HL-60 (cell line): Measurements from ENCODE around the gene ATL3.

Experiments
- GABPA ChIP-seq: IDR thresholded peaks from 2 replicates; pipeline ENCODE4 v1.6.1; 2012; ENCODE audit warnings: low read depth
- POLR2AphosphoS5 ChIP-seq: IDR thresholded peaks from 2 replicates; pipeline ENCODE4 v1.6.1; 2012; ENCODE audit warnings: low read depth
- REST ChIP-seq: IDR thresholded peaks from 2 replicates; pipeline ENCODE4 v1.6.1; 2012; ENCODE audit warnings: low read depth; ENCODE audit not compliant: insufficient replicate concordance
- SPI1 ChIP-seq: IDR thresholded peaks from 2 replicates; pipeline ENCODE4 v1.6.1; 2012; ENCODE audit warnings: low read depth, mild to moderate bottlenecking, borderline replicate concordance
- TF ChIP-seq, protein P1 (sequence below): IDR thresholded peaks from one replicate; pipeline ENCODE4 v1.5.1; 2011; ENCODE audit warnings: low read length, control low read depth, inconsistent platforms; ENCODE audit not compliant: insufficient read depth

DNA sequence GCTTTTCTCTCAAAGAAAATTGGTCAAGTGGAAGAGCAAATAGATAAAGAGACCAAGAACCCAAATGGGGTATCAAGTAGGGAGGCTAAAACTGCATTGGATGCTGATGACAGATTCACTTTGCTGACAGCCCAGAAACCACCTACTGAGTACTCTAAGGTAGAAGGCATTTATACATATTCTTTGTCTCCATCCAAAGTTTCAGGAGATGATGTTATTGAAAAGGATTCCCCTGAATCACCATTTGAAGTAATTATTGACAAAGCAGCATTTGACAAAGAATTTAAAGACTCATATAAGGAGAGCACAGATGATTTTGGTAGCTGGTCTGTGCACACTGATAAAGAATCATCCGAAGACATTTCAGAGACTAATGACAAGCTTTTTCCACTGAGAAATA, 47.8 kb upstream of the ATL3 start:
- TF ChIP-seq POLR2AphosphoS5 (no peak), REST (no peak), GABPA (no peak), SPI1 (no peak)
- TF ChIP-seq, protein P1, sequence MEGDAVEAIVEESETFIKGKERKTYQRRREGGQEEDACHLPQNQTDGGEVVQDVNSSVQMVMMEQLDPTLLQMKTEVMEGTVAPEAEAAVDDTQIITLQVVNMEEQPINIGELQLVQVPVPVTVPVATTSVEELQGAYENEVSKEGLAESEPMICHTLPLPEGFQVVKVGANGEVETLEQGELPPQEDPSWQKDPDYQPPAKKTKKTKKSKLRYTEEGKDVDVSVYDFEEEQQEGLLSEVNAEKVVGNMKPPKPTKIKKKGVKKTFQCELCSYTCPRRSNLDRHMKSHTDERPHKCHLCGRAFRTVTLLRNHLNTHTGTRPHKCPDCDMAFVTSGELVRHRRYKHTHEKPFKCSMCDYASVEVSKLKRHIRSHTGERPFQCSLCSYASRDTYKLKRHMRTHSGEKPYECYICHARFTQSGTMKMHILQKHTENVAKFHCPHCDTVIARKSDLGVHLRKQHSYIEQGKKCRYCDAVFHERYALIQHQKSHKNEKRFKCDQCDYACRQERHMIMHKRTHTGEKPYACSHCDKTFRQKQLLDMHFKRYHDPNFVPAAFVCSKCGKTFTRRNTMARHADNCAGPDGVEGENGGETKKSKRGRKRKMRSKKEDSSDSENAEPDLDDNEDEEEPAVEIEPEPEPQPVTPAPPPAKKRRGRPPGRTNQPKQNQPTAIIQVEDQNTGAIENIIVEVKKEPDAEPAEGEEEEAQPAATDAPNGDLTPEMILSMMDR = no peak
